WI38 (cell line): Measurements from ENCODE around the gene TLCD3B.

Source experiments
- H3K4me3 ChIP-seq: 2 replicates; pipeline ENCODE4 v1.5.1; 2011; ENCODE audit warnings: low read depth, mild to moderate bottlenecking, control low read depth, low read length
- TF ChIP-seq, protein P1 (sequence below): IDR thresholded peaks from 2 replicates; pipeline ENCODE4 v1.5.1; 2012; ENCODE audit warnings: low read depth, mild to moderate bottlenecking, control low read depth, low read length

TLCD3B gene

DNA sequence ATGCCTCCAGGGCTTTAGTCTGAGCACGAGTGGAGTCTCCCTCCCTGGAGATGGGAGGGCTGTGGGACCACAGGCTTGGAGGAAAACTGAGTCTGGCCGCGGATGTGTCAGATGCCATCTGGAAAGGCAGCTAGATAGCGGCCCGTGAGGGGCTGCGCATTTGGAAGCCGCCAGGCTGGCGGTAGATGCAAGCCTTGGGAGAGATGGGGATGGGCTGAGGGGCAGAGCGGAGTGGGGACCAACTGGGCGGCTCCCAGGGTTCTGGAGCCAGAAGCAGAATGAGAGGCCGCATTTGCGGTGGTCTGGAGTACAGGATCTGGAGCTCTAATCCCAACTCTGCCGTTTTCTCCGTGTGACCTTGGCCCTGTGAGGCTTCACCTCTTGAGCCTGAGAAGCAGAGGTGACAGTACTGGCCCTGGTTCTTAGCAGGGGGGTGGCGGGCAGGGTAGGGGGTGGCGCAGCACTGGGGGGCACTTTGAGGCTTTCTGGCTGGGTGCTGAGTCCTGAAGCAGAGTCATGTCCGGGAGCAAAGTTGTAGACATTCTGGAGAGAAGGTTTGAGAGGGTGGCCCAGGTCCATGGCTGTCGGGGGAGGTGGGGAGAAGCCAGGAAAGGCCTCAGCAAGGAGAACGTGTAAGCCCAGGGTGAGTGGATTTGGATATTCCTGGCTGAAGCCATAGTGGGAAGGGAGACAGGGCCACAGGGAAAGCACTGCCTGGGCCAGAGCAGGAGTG, 28.3 kb downstream of the TLCD3B start:
- H3K4me3 ChIP-seq, result no peak overlapping the region
- TF ChIP-seq, protein P1, sequence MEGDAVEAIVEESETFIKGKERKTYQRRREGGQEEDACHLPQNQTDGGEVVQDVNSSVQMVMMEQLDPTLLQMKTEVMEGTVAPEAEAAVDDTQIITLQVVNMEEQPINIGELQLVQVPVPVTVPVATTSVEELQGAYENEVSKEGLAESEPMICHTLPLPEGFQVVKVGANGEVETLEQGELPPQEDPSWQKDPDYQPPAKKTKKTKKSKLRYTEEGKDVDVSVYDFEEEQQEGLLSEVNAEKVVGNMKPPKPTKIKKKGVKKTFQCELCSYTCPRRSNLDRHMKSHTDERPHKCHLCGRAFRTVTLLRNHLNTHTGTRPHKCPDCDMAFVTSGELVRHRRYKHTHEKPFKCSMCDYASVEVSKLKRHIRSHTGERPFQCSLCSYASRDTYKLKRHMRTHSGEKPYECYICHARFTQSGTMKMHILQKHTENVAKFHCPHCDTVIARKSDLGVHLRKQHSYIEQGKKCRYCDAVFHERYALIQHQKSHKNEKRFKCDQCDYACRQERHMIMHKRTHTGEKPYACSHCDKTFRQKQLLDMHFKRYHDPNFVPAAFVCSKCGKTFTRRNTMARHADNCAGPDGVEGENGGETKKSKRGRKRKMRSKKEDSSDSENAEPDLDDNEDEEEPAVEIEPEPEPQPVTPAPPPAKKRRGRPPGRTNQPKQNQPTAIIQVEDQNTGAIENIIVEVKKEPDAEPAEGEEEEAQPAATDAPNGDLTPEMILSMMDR, result no peak

DNA sequence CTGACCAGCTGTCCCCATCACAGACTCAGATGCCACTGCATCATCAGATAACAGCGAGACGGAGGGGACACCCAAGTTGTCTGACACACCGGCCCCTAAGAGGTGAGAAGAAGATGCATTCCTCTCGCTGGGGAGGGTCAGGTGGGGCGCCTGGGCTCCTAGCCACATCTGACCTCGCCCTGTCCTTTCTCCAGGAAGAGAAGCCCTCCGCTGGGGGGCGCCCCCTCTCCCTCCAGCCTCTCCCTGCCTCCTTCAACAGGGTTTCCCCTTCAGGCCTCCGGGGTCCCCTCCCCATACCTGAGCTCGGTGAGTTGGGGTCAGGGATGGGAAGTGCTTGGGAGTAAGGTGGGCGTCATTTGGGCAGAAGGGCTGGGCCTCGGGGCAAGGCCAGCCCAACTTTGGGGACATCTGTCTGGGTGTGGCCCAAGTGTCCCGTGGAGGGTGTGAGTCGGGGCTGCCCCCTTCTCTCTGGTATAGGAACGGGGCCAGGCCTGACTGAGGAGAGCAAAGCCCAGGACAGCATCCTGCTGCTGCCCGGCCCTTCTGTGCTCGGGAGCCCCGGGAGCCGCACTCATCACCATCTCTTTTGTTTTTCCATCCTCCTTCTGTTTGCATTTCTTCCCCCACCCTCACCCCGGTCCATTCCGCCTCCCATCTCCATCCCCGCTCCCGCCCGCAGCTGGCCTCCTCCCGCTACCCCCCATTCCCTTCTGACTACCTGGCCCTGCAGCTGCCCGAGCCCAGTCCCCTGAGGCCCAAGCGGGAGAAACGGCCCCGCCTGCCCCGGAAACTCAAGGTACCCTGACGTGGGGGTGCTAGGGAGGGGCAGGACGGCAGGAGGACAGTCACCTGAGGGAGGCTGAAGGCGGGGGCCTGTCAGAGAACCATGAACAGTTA, 30.1 kb downstream of the TLCD3B start:
- TF ChIP-seq, protein P1, result no peak
- no peak overlapping the region for H3K4me3 ChIP-seq

DNA sequence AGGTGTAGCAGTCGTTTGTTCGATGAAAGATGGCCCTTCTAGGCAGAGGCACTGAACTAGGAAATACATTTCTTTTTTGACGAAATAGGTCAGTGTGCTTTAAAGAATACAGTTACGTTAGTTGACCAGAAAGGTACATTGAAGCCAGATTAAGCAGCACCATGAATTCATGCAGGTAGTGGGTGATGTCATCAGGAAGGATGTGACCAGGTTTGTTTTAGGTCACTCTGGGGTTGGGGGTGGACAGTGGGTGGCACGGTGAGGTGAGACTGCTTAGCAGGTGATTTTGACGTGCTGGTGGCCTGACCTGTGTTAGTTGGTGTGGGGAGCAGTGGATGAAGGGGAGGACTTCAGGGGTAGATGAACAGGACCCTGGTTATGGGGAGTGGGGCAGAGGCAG, 31.5 kb downstream of the TLCD3B start:
- no peak overlapping the region for H3K4me3 ChIP-seq
- TF ChIP-seq, protein P1, result no peak

DNA sequence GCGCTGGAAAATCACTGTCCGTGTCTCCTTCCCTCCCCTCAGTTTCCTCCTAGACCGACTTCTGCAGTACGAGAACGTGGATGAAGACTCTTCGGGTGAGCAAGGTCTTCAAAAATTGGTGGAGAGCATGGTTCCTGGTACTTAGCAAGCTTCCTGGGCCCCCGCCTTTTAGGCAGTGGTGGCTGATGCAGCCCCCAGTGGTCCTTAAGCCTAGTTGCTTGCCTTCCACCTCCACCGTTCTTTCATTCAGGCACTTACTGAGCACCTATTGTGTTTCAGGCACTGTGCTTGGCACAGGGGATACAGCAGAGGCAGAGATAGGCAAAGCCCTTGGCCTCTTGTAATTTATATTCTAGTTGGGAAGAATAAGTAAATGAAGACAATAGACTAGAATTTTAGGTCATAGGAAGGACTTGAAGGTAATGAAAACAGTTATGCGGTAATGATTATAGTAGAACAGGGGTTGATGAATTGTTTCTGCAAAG, 34.3 kb downstream of the TLCD3B start:
- H3K4me3 ChIP-seq, result peak overlapping the region; percentile 95
- TF ChIP-seq, protein P1, result no peak

DNA sequence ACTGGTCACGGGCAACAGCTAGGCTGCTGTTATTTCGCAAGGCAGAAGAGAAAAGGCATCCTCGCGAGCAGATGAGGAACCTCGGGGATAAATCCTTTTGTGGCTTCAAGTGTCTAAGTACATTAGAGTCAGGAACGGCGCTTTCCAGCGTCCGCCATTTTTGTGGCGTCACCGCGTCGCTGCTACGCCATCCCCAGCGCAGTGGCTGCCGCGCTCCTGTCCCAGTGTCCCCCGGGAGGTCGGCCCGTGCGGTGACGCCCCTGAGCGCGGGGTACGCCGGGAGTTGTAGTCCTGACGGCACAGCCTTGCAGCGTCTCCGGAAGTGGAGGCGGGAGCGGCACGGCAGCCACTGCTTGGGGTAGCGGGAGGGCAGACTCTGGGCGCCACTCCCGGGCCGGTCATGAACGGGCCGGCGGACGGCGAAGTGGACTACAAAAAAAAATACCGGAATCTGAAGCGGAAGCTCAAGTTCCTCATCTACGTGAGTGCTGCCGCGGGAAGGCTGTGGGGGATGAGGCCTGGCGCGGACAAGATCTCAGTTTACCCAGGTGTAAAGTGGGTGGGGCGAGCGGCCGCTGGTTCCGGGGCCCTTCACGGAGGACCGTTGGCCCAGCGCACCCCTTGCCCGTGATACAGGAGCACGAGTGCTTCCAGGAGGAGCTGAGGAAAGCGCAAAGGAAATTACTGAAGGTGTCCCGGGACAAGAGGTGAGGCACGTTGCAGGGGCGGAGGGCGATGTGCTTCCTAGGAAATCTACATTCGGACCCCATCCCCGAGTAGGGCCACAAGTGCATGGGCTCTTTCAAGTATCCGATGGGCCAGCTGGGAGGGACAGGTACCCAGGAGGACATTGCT, 34.9 kb downstream of the TLCD3B start, which contains the start of gene INO80E:
Gene INO80E, plus strand, starts transcription at position 331 of the 855 bp plus-strand sequence. Its CDS starts 70 bp downstream, at position 401.
- H3K4me3 ChIP-seq, result peak within 1 kb of the TSS; percentile 95
- TF ChIP-seq, protein P1, result no peak

DNA sequence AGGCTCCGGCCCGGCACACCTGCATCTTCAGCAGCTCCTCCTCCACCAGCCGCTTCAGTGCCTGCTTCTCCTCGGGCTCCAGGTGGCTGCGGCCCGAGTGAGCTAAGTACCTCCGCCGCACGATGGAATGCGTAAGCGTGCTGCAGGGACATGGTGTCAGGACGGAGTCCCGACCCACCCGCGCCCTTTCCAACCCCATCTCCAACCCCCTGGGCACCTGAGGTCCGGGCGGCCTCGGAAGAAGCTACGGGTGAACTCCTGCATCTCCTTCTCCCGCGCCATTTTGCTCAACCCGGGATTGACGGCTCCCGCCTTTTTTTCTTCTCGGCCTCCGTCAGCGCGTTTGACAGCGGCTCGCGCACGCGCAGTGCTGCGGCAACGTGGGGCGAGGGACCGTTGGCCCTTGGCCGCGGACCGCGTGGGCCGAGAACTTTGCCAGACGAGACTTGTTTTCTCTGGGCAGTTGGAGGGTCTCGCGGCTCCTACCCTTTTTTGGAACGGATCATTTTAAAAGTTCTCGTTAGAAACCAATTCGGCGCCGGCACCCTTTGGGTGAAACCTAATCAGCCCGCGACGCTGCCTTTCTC, 35.7 kb downstream of the TLCD3B start, which contains the start of gene HIRIP3:
Gene HIRIP3, minus strand, starts transcription at position 294 of the 587 bp plus-strand sequence. Its CDS starts 12 bp downstream, at position 282.
- H3K4me3 ChIP-seq, result peak within 1 kb of the TSS; percentile 95
- TF ChIP-seq, protein P1, result no peak
